Suppressor macrophage treated with lipopolysaccharide for 4 hours (primary cell): ENCODE measurements around the gene RAD51B.
A peak's percentile ranks its signal among the peaks of the same experiment; 100 is the strongest.

Experiments
- DNase-seq: peaks from one replicate; pipeline ENCODE4 v3.0.0-alpha.2; 2020

RAD51B gene

GRCh38 chr14:68669111-68669511 lies 849.5 kb downstream of the RAD51B start:
- no peak for DNase-seq

DNA sequence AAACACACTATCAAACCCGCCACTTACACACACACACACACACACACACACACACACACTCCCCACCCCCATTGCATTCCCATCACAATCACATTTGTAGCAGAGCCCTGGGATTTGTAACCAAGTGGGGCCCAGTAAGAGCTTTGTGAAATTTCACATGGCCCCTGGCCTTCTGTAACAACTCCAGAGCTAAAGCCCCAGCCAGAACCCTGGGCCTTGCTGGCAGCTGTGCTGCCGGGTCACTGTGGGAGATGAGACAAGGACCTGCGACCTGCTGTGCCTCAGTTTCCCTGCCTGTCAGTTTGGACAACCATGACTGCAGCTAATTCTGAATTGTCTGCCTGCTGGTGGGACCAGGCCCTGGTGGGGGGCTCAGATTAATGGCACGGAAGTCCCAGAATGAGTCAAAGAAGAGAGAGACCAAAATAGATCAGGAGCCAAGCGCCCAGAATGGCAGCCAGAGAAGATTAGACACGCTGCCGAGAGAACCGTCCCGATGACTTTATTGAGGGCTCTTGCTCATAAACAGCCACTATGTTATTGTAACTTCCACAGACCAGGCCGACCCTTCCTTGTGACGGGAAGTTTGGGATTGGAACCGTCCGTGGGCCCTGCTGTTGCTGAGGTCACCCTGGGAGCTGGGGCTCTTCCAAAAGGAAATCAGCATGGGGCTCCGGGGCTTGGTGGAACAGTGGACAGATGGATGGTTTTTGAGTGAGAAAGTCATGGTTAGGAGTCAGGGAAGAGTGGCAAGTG lies 850.2 kb downstream of the RAD51B start:
- no peak for DNase-seq

DNA sequence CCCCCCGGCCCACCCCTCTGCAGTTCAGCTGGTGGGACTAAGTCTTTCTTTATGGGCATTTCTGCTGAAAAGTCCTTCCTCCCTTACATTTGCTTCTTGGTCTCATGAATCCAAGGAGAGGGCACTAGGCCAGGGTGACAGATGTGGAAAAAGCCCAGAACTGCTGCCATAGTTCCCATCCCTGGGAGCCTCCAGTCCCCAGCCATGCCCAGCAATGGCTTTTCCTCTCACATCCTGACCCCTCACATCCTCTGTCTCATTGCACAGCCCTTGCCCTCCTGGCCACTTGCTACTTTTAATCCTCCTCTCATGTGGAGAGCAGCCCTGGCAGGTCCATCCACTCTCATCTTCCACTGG lies 850.8 kb downstream of the RAD51B start:
- DNase-seq = no peak

GRCh38 chr14:68671909-68672308 lies 852.3 kb downstream of the RAD51B start:
- no peak for DNase-seq

DNA sequence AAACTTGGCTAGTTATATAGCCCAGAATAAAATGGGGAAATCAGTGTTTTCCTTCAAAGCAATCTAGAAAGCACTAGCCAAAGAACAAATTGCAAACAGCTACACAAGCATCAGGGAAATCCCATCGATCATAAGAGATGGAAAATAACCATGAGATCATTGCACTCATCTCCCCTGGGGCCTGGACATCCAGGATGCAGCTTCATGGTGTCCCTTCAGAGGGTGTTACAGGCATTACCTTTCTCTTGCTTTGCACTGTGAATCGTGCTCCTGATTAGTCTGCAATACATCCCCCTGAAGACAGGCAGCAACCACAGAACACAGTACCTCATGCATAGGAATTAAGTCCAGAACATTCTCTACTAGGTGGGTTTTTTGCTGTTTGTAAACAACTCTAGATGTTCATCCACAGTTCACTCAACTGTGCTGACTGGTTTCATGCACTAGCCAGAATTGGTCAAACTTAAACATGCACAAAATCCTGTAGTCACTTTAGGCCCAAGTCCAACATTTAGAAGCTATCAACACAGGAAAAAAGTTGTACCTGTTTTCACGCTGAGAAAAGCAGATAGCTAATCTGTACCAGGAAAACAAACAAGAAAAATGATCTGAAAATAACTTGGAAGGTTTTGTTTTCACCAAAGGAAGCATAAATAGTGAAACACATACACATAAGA lies 853.2 kb downstream of the RAD51B start:
- no peak for DNase-seq

GRCh38 chr14:68673464-68673863 lies 853.9 kb downstream of the RAD51B start:
- no peak for DNase-seq

- no peak for DNase-seq
Measured at GRCh38 chr14:68674538-68675232, 855.1 kb downstream of the RAD51B start.

DNA sequence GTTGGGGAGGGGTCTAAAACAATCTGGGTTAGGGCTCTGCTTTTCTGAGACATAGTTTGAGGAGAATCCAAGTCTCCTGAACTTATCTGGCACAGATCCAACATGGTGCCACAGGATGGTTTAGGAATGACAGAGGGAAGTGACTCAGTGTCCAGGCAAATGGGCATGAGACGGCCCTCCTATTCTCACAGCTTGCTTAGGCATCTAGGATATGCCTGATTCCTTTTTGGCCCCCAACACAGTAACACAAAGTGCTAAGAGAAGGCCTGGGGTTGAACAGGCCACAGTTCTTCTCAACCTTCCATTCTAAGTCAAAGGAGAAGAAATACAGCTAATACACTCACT lies 855.6 kb downstream of the RAD51B start:
- DNase-seq = no peak

- DNase-seq = no peak
Measured at GRCh38 chr14:68676511-68676943, 856.9 kb downstream of the RAD51B start.

DNA sequence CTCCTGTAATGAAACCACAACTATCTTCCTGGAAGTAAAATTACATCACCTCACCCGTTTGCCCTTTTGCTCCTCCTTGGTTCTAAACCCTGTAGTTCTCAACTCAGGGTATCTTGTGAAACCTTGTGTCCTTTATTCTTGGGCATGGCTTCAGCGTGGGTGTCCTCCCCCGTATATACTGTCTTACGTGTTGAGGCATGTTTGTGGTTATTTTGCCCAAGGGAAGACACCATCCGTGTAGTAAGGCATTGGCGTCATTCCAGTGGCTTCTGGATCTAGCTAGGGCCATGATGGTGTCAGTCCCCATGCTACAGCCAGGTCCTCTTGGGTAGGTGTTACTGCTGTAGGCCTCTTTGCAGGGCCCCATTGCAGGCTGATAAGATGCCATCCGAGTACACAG lies 857.9 kb downstream of the RAD51B start:
- DNase-seq = no peak

DNA sequence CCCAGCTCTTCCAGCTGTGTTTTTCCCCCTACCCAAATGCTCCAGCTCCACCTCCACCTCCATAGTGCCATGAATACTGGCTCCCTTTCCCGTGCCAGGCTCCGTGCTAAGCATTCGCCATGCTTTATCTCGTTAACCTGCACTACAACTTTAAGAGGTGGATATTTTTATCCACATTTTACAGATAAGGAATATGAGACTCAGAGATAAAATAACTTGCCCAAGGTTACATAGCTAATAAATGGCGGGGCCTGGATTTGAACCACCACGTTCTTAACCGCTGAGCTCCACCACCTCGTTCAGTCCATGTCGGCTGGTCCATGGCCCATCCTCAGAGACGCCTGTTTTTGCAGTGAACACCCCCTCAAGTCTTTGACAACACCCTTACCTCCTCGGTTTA lies 858.3 kb downstream of the RAD51B start:
- DNase-seq = no peak

GRCh38 chr14:68678471-68678870 lies 858.9 kb downstream of the RAD51B start:
- DNase-seq = no peak

DNA sequence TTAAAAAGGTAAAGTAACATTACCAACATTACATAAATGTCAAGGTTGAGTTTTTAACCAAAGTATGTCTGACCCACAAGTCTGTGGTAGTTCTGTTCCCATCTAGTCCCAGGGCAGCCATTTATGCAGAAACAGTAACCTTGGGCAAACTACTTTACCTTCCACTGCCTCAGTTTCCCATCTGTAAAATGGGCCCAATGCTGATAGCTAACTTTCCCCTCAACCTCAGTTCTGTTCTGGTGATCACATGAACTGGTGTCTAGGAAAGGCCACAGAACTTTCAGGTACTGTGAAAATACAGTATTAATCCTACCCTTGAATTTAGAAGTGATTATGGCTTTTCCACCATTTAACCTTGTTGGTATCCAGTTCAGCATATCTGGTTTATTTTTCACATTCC lies 859.7 kb downstream of the RAD51B start:
- no peak for DNase-seq

- no peak for DNase-seq
Measured at GRCh38 chr14:68679746-68680467, 860.3 kb downstream of the RAD51B start.

DNA sequence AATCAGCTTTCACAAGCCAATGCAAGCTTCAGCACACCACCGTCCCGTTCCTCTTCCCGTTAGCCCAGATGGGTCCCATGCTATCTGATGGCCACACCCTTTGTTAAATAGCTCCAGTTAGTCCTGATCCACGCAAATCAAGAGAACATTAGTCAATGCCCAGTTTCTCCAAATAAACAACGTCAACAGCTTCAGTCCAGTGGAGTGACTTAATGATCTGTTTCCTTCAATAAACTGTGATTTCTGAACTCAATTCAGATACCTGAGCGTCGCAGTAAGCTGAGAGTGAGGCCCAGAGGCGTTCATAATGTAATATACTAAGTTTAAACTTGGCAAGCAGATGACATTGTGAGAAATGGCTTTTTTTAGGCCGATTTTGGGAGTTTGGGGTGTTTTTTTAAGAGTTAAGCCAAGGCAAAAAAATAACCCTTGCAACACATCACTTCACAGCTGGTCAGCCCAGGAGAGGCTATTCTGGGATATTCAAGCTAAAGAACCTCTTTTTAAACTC lies 861.0 kb downstream of the RAD51B start:
- DNase-seq = peak; percentile 52

GRCh38 chr14:68681256-68682011 lies 861.9 kb downstream of the RAD51B start:
- DNase-seq = no peak

GRCh38 chr14:68682166-68683103 lies 862.9 kb downstream of the RAD51B start:
- DNase-seq = peak; percentile 89

DNA sequence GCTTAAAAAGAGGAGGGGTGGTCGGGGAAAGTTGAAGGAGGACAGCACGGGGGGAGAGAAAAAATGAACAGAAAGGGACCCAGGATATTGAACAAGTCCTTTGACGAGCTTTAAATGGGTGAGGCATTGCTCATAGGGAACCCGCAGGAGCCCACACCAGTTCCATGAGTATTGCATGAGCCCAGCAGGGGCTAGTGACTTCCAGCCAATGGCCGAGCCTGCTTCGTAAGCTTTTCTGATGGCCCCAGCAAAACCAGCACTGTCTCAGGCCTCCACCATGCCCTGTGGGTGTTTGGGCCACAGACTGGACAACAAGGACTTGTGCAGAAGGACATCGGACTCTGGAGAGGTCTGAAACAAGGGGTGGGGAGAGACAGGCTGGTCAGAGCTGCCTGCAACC lies 863.7 kb downstream of the RAD51B start:
- peak; percentile 55 for DNase-seq

GRCh38 chr14:68684466-68685418 lies 865.2 kb downstream of the RAD51B start:
- no peak for DNase-seq
